Measurements from ENCODE around the gene WARS2.

DNA sequence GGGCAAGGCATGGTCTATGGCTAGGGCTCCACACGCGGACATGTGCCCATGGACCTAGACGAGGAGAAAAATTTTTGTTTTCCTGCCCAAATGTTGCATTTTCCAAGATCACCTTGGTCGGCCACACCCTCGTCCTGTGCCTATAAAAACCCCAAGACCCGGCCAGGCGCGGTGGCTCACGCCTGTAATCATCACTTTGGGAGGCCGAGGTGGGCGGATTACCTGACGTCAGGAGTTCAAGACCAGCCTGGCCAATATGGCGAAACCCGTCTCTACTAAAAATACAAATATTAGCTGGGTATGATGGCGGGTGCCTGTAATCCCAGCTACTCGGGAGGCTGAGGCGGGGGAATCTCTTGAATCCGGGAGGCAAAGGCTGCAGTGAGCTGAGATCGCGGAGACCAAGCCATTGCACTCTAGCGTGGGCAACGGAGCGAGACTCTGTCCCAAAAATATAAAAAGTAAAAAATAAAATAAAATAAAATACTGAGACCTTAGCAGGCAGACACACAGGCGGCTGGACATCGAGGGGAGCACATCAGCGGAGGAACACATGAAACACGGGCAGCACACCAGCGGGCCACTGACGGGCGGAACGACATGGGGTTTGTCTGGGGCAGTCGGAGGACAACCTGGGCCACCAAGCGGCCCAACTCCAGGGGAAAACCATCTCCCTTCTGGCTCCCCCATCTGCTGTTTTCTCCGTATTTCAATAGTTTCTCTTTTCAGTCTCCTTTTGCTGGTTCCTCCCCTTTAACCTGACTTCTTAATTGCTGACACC lies 91.6 kb downstream of the WARS2 start:
- TF ChIP-seq, protein P1, sequence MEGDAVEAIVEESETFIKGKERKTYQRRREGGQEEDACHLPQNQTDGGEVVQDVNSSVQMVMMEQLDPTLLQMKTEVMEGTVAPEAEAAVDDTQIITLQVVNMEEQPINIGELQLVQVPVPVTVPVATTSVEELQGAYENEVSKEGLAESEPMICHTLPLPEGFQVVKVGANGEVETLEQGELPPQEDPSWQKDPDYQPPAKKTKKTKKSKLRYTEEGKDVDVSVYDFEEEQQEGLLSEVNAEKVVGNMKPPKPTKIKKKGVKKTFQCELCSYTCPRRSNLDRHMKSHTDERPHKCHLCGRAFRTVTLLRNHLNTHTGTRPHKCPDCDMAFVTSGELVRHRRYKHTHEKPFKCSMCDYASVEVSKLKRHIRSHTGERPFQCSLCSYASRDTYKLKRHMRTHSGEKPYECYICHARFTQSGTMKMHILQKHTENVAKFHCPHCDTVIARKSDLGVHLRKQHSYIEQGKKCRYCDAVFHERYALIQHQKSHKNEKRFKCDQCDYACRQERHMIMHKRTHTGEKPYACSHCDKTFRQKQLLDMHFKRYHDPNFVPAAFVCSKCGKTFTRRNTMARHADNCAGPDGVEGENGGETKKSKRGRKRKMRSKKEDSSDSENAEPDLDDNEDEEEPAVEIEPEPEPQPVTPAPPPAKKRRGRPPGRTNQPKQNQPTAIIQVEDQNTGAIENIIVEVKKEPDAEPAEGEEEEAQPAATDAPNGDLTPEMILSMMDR (conservative IDR thresholded peaks at IDR 0.05; ENCODE audit: low read depth, low read length), result no peak
- TF ChIP-seq EZH2 (IDR thresholded peaks at IDR 0.05; ENCODE audit: low read length, unreplicated experiment), result no peak

All from PC-3 (cell line).